EH (cell line): ENCODE measurements around the gene ZFAND6.

Experiments
- DNase-seq: peaks from one replicate; pipeline ENCODE4 v3.0.0-alpha.2; 2015; ENCODE audit warnings: low read depth

ZFAND6 gene

GRCh38 chr15:80151576-80151975, 92.1 kb downstream of the ZFAND6 start:
- no peak for DNase-seq

- peak; percentile 95 for DNase-seq
Measured at GRCh38 chr15:80152180-80152895, 92.9 kb downstream of the ZFAND6 start.

- DNase-seq = peak; percentile 74
Measured at GRCh38 chr15:80152896-80153876, 93.7 kb downstream of the ZFAND6 start, which contains the start of gene FAH. TSS of gene FAH (plus strand) at chr15:80152999. CDS start at chr15:80153055, 56 bp downstream.

GRCh38 chr15:80153900-80154299, 94.4 kb downstream of the ZFAND6 start:
- DNase-seq = no peak

- DNase-seq = peak; percentile 18
Measured at GRCh38 chr15:80154336-80154735, 94.9 kb downstream of the ZFAND6 start.

- DNase-seq = no peak
Measured at GRCh38 chr15:80155001-80155377, 95.5 kb downstream of the ZFAND6 start.

- DNase-seq = peak; percentile 71
Measured at GRCh38 chr15:80155378-80156175, 96.1 kb downstream of the ZFAND6 start.

GRCh38 chr15:80156176-80156720, 96.8 kb downstream of the ZFAND6 start:
- no peak for DNase-seq

- no peak for DNase-seq
Measured at GRCh38 chr15:80157215-80157614, 97.7 kb downstream of the ZFAND6 start.

GRCh38 chr15:80159301-80159700, 99.8 kb downstream of the ZFAND6 start:
- no peak for DNase-seq

GRCh38 chr15:80159811-80160569, 100.5 kb downstream of the ZFAND6 start:
- peak; percentile 19 for DNase-seq

- DNase-seq = peak; percentile 97
Measured at GRCh38 chr15:80160570-80161156, 101.2 kb downstream of the ZFAND6 start.

GRCh38 chr15:80161468-80162016, 102.1 kb downstream of the ZFAND6 start:
- no peak for DNase-seq

GRCh38 chr15:80162059-80162554, 102.6 kb downstream of the ZFAND6 start:
- DNase-seq = no peak

GRCh38 chr15:80163217-80163616, 103.7 kb downstream of the ZFAND6 start:
- DNase-seq = no peak

GRCh38 chr15:80163897-80164296, 104.4 kb downstream of the ZFAND6 start:
- DNase-seq = no peak

GRCh38 chr15:80167936-80168335, 108.5 kb downstream of the ZFAND6 start:
- no peak for DNase-seq

- no peak for DNase-seq
Measured at GRCh38 chr15:80168421-80168820, 108.9 kb downstream of the ZFAND6 start.

- no peak for DNase-seq
Measured at GRCh38 chr15:80169768-80170357, 110.4 kb downstream of the ZFAND6 start.

- no peak for DNase-seq
Measured at GRCh38 chr15:80170596-80170995, 111.1 kb downstream of the ZFAND6 start.
